ENCODE results near the gene GHRHR. TPM values are rescaled to one million over a fixed set of nuclear protein-coding genes. Genes with fewer than 3 reads are reported as not detected.

The GHRHR gene
- total and polyA plus RNA-seq, 4 donors, result 1.3 to 3.3 (median 1.4) TPM; not detected in 1

- intact Hi-C loops (cut with DNase I), result no loop called here
- H3K36me3 ChIP-seq (ENCODE audit: control insufficient read depth in 1 of 2, insufficient read depth in 2 of 2, low read length in 1 of 2), result peaks cover 0 to 15% of the 10 kb centered on the region in 2 donors
- no peak overlapping the region for H3K4me3 ChIP-seq (ENCODE audit: low read length in 2 of 2)
- ATAC-seq (ENCODE audit: low FRiP score), result no peak
- peak overlapping the region; percentile 51 to 84 for H3K27ac ChIP-seq (ENCODE audit: low read depth in 1 of 2, low read length in 2 of 2)
- H3K9me3 ChIP-seq (ENCODE audit: control insufficient read depth, low read length), result no peaks in the 10 kb centered on the region
- WGBS, 2 donors, result 19 to 22% methylated on average over 11 of the region's 11 CpGs
- H3K4me1 ChIP-seq (ENCODE audit: control insufficient read depth in 1 of 2, insufficient read depth in 2 of 2, low read length in 2 of 2), result peaks cover 0 to 7% of the 10 kb centered on the region in 2 donors
- DNase-seq, result peak; percentile 64 to 71
- H3K27me3 ChIP-seq (ENCODE audit: control insufficient read depth in 1 of 2, insufficient read depth in 2 of 2, low read length in 1 of 2), result no peaks in the 10 kb centered on the region
Observed at GRCh38 chr7:30920021-30920583, 43.7 kb upstream of the GHRHR start.

DNA sequence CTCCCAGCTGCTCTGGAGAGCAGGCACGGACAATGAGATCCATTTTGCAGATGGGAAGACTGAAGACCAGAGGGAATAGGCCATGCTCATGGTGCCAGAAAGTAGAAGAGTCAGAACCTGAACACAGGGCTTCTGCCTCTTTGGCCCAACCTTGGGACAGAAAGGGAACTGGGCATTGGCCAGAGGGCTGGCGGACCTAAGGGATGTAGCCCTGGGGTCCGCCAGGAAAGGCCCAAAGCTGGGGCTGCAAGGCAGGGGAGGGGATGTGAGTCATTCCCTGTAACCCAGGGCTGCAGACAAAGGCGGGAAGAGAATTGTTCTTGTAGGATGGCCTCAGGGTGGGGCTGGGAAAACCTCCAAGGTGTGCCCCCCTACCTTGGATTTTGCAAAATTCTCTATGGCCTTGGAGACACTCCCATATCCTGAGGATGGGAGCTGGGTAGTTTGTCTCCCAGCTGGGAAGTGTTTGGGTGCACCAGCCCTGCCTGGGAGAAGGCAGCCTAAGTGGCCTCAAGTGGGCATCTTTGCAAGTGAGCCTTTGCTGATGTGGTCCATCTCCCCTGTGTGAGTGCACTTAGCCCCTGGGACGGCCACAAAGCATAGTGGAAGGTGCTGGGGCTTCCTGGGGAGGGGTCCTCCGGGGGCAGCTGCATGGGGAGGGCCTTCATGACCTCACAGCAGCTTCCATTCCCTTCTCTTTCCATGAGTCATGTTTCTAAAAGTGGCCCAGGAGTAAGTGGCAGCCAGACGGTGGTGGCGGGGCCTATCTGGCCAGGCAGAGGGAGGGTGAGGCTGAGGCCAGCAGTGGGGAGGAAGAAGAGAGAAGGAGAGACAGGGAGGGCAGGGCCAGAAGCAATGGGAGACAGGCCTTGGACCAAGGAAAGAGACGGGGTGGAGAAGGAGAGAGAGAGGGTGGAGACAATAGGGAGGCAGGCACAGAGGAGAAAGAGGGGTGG lies 42.9 kb upstream of the GHRHR start:
- Histone ChIP-seq H3K27ac (ENCODE audit: low read depth in 1 of 2, low read length in 2 of 2) (peak overlapping the region; percentile 62 to 84), H3K4me1 (ENCODE audit: control insufficient read depth in 1 of 2, insufficient read depth in 2 of 2, low read length in 2 of 2) (peaks cover 0 to 7% of the 10 kb centered on the region in 2 donors), H3K9me3 (ENCODE audit: control insufficient read depth, low read length) (no peaks in the 10 kb centered on the region), H3K27me3 (ENCODE audit: control insufficient read depth in 1 of 2, insufficient read depth in 2 of 2, low read length in 1 of 2) (no peaks in the 10 kb centered on the region), H3K4me3 (ENCODE audit: low read length in 2 of 2) (no peak overlapping the region), H3K36me3 (ENCODE audit: control insufficient read depth in 1 of 2, insufficient read depth in 2 of 2, low read length in 1 of 2) (peaks cover 0 to 16% of the 10 kb centered on the region in 2 donors)
- WGBS, 2 donors, result 5 to 9% methylated on average over 9 of the region's 9 CpGs
- peak; percentile 80 for ATAC-seq (ENCODE audit: low FRiP score)
- DNase-seq, result peak; percentile 84 to 91
- intact Hi-C loops (cut with DNase I), result no loop called here

DNA sequence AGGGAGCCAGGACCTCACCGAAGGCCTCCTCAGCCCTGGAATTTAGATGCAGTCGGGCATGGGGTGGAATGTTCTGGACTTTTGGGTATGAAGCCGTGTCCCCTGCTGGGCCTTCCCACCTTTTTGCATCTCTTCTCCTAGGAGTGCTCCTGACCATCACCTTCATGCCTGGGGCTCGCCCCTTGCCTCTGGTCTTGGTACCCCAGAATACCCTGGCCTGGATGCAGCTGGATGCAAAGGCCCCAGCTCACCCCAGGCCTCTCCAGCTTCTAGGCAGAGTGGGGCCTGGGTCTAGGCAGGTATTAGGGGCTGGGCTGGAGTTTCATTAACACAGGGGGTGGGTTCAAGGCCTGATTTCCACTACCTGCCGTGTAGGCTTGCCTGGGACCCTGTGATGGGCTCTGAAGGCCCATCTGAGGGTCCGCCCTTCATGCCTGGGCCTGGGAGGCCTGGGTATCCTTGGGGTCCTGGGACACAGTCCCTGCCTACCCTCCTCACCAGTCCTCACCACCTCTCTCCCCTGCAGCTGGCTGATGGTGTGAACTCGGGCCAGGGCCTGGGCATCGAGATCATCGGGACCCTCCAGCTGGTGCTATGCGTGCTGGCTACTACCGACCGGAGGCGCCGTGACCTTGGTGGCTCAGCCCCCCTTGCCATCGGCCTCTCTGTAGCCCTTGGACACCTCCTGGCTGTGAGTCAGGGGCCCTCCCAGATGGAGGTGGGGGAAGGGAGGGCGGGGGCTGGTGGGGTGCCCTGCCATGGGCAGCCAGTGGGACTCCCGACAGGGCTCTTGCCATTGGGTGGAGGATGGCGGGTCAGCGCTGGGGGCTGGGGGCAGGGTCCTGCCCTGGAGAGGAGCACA lies 42.0 kb upstream of the GHRHR start:
- WGBS, 2 donors, result 67 to 68% methylated on average over 19 of the region's 19 CpGs
- H3K36me3 ChIP-seq (ENCODE audit: control insufficient read depth in 1 of 2, insufficient read depth in 2 of 2, low read length in 1 of 2), result peaks cover 0 to 16% of the 10 kb centered on the region in 2 donors

DNA sequence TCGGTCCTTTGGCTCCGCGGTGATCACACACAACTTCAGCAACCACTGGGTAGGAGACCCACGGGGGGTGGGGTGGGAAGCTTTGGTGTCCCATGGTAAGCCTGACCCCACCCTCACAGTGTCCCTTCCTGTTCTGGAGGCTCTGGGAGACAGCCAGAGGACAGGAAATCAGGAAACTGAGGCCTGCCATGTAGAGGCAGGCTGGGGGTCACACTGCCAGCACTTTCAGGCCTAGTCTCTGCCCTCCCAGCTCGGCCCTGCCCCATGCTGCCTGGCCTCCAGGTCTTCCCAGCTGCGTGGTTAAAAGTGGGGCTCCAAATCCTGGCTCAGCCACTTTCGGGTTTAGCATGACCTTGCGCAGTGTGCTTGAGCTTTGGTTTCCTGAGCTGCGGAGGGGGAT lies 41.2 kb upstream of the GHRHR start:
- ATAC-seq (ENCODE audit: low FRiP score) (no peak), DNase-seq (peak in 1 of 2 donors; percentile 65)
- Histone ChIP-seq H3K9me3 (ENCODE audit: control insufficient read depth, low read length) (no peaks in the 10 kb centered on the region), H3K27ac (ENCODE audit: low read depth in 1 of 2, low read length in 2 of 2) (peak overlapping the region; percentile 9 to 15), H3K27me3 (ENCODE audit: control insufficient read depth in 1 of 2, insufficient read depth in 2 of 2, low read length in 1 of 2) (no peaks in the 10 kb centered on the region), H3K4me1 (ENCODE audit: control insufficient read depth in 1 of 2, insufficient read depth in 2 of 2, low read length in 2 of 2) (peaks cover 0 to 7% of the 10 kb centered on the region in 2 donors), H3K4me3 (ENCODE audit: low read length in 2 of 2) (no peak overlapping the region), H3K36me3 (ENCODE audit: control insufficient read depth in 1 of 2, insufficient read depth in 2 of 2, low read length in 1 of 2) (peaks cover 0 to 16% of the 10 kb centered on the region in 2 donors)
- intact Hi-C loops (cut with DNase I), result no loop called here
- 77 to 86% methylated on average over 9 of the region's 9 CpGs for WGBS, 2 donors

More for the DNA sequence above, 42.0 kb upstream of the GHRHR start:
- H3K4me3 ChIP-seq (ENCODE audit: low read length in 2 of 2), result no peak overlapping the region
- H3K9me3 ChIP-seq (ENCODE audit: control insufficient read depth, low read length), result no peaks in the 10 kb centered on the region
- no peaks in the 10 kb centered on the region for H3K27me3 ChIP-seq (ENCODE audit: control insufficient read depth in 1 of 2, insufficient read depth in 2 of 2, low read length in 1 of 2)
- H3K4me1 ChIP-seq (ENCODE audit: control insufficient read depth in 1 of 2, insufficient read depth in 2 of 2, low read length in 2 of 2), result peaks cover 0 to 7% of the 10 kb centered on the region in 2 donors
- DNase-seq, result peak in 1 of 2 donors; percentile 73
- no peak for ATAC-seq (ENCODE audit: low FRiP score)
- intact Hi-C loops (cut with DNase I), result no loop called here
- peak overlapping the region; percentile 62 to 84 for H3K27ac ChIP-seq (ENCODE audit: low read depth in 1 of 2, low read length in 2 of 2)

GRCh38 chr7:30923009-30923773 lies 40.6 kb upstream of the GHRHR start:
- no peak for ATAC-seq (ENCODE audit: low FRiP score)
- peak overlapping the region; percentile 9 to 15 for H3K27ac ChIP-seq (ENCODE audit: low read depth in 1 of 2, low read length in 2 of 2)
- no peaks in the 10 kb centered on the region for H3K27me3 ChIP-seq (ENCODE audit: control insufficient read depth in 1 of 2, insufficient read depth in 2 of 2, low read length in 1 of 2)
- WGBS, 2 donors, result 86 to 92% methylated on average over 19 of the region's 19 CpGs
- H3K4me1 ChIP-seq (ENCODE audit: control insufficient read depth in 1 of 2, insufficient read depth in 2 of 2, low read length in 2 of 2), result peaks cover 0 to 7% of the 10 kb centered on the region in 2 donors
- H3K9me3 ChIP-seq (ENCODE audit: control insufficient read depth, low read length), result no peaks in the 10 kb centered on the region
- DNase-seq, result peak in 1 of 2 donors; percentile 55
- H3K36me3 ChIP-seq (ENCODE audit: control insufficient read depth in 1 of 2, insufficient read depth in 2 of 2, low read length in 1 of 2), result peaks cover 0 to 16% of the 10 kb centered on the region in 2 donors
- intact Hi-C loops (cut with DNase I), result no loop called here
- H3K4me3 ChIP-seq (ENCODE audit: low read length in 2 of 2), result no peak overlapping the region

DNA sequence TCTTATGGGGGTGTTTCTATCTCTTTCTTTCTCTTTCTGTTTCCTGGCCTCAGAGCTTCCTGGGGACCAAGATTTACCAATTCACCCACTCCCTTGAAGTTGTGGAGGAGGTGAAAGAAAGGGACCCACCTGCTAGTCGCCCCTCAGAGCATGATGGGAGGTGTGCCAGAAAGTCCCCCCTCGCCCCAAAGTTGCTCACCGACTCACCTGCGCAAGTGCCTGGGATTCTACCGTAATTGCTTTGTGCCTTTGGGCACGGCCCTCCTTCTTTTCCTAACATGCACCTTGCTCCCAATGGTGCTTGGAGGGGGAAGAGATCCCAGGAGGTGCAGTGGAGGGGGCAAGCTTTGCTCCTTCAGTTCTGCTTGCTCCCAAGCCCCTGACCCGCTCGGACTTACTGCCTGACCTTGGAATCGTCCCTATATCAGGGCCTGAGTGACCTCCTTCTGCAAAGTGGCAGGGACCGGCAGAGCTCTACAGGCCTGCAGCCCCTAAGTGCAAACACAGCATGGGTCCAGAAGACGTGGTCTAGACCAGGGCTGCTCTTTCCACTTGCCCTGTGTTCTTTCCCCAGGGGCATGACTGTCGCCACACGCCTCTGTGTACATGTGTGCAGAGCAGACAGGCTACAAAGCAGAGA lies 39.9 kb upstream of the GHRHR start:
- H3K4me1 ChIP-seq (ENCODE audit: control insufficient read depth in 1 of 2, insufficient read depth in 2 of 2, low read length in 2 of 2), result peaks cover 0 to 7% of the 10 kb centered on the region in 2 donors
- no peak overlapping the region for H3K4me3 ChIP-seq (ENCODE audit: low read length in 2 of 2)
- no peak overlapping the region for H3K27ac ChIP-seq (ENCODE audit: low read depth in 1 of 2, low read length in 2 of 2)
- intact Hi-C loops (cut with DNase I), result no loop called here
- 90 to 92% methylated on average over 13 of the region's 13 CpGs for WGBS, 2 donors
- H3K9me3 ChIP-seq (ENCODE audit: control insufficient read depth, low read length), result no peaks in the 10 kb centered on the region
- peak in 1 of 2 donors; percentile 67 for DNase-seq
- ATAC-seq (ENCODE audit: low FRiP score), result no peak
- peaks cover 0 to 16% of the 10 kb centered on the region in 2 donors for H3K36me3 ChIP-seq (ENCODE audit: control insufficient read depth in 1 of 2, insufficient read depth in 2 of 2, low read length in 1 of 2)
- H3K27me3 ChIP-seq (ENCODE audit: control insufficient read depth in 1 of 2, insufficient read depth in 2 of 2, low read length in 1 of 2), result no peaks in the 10 kb centered on the region

- H3K27ac ChIP-seq (ENCODE audit: low read depth in 1 of 2, low read length in 2 of 2), result no peak overlapping the region
- no peaks in the 10 kb centered on the region for H3K9me3 ChIP-seq (ENCODE audit: control insufficient read depth, low read length)
- H3K4me3 ChIP-seq (ENCODE audit: low read length in 2 of 2), result no peak overlapping the region
- intact Hi-C loops (cut with DNase I), result no loop called here
- H3K36me3 ChIP-seq (ENCODE audit: control insufficient read depth in 1 of 2, insufficient read depth in 2 of 2, low read length in 1 of 2), result peaks cover 0 to 16% of the 10 kb centered on the region in 2 donors
- H3K27me3 ChIP-seq (ENCODE audit: control insufficient read depth in 1 of 2, insufficient read depth in 2 of 2, low read length in 1 of 2), result no peaks in the 10 kb centered on the region
- DNase-seq (peak in 1 of 2 donors; percentile 40), ATAC-seq (ENCODE audit: low FRiP score) (no peak)
- H3K4me1 ChIP-seq (ENCODE audit: control insufficient read depth in 1 of 2, insufficient read depth in 2 of 2, low read length in 2 of 2), result peaks cover 0 to 7% of the 10 kb centered on the region in 2 donors
Observed at GRCh38 chr7:30924624-30925023, 39.1 kb upstream of the GHRHR start.

All from aorta (tissue), 5 donors.